ENCODE data around the gene GSTA5. TPM values are rescaled to one million over a fixed set of nuclear protein-coding genes. Genes with fewer than 3 reads are reported as not detected.
"Not testable (repeated sequence)": the region's sequence is repeated elsewhere in the genome, so short reads cannot be mapped to it uniquely, and the experiment has no call there.

GSTA5 gene
- polyA plus RNA-seq, 2 of the 4 experiments (the other 2 are of a cell fraction), result not detected

- ChIA-PET CTCF (interaction anchor here (0.7 to 1.9 kb wide), 9 partner anchors 12 to 652 kb away, joined by 3 to 6 read pairs (median 4); partner anchors contain the start of genes GSTA1 and GSTA4), POLR2A (no interaction called here)
- peak; percentile 61 to 64 for DNase-seq (ENCODE audit: low read depth in 1 of 2, low spot score in 1 of 2)
- Histone ChIP-seq H3K4me2 (peak overlapping the region; percentile 48), H3K9me3 (no peaks in the 10 kb centered on the region), H3K4me1 (no peaks in the 10 kb centered on the region), H3K4me3 (no peak overlapping the region), H3K27ac (peak overlapping the region in 1 of 2 experiments; percentile 4; a peak in 1 of 6 replicates)
- WGBS (ENCODE audit: missing lambda C conversion rate), result 15% methylated on average over 11 of the region's 15 CpGs
- FAIRE-seq, result no peak
- ATAC-seq, result peak; percentile 98 to 99
- TF ChIP-seq SMC3 (IDR thresholded peaks at IDR 0.05) (peak; percentile 42), RAD21 (conservative IDR thresholded peaks at IDR 0.05 in 1 of 2, IDR thresholded peaks at IDR 0.05 in 1 of 2) (peak; percentile 39 to 43; a peak in 4 of 5 replicates), FOSL2 (IDR thresholded peaks at IDR 0.05) (no peak), FOSL2 (CRISPR knock-in tag; IDR thresholded peaks at IDR 0.05) (no peak), PHF8 (IDR thresholded peaks at IDR 0.05; ENCODE audit: borderline replicate concordance, low read depth) (no peak)
- TF ChIP-seq, protein P1, sequence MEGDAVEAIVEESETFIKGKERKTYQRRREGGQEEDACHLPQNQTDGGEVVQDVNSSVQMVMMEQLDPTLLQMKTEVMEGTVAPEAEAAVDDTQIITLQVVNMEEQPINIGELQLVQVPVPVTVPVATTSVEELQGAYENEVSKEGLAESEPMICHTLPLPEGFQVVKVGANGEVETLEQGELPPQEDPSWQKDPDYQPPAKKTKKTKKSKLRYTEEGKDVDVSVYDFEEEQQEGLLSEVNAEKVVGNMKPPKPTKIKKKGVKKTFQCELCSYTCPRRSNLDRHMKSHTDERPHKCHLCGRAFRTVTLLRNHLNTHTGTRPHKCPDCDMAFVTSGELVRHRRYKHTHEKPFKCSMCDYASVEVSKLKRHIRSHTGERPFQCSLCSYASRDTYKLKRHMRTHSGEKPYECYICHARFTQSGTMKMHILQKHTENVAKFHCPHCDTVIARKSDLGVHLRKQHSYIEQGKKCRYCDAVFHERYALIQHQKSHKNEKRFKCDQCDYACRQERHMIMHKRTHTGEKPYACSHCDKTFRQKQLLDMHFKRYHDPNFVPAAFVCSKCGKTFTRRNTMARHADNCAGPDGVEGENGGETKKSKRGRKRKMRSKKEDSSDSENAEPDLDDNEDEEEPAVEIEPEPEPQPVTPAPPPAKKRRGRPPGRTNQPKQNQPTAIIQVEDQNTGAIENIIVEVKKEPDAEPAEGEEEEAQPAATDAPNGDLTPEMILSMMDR (IDR thresholded peaks at IDR 0.05), result peak; percentile 54
Observed at GRCh38 chr6:52815167-52816092, 25.2 kb downstream of the GSTA5 start.

- DNase-seq (ENCODE audit: low read depth in 1 of 2, low spot score in 1 of 2); POLR2A ChIA-PET; FAIRE-seq; H3K4me1 ChIP-seq; H3K4me3 ChIP-seq; H3K4me2 ChIP-seq; H3K27ac ChIP-seq; ATAC-seq; H3K9me3 ChIP-seq: not testable (repeated sequence)
- WGBS (ENCODE audit: missing lambda C conversion rate), result 66% methylated on average over 3 of the region's 3 CpGs
- CTCF ChIA-PET, result interaction anchor here (1.1 to 1.9 kb wide), 4 partner anchors 11 to 651 kb away, joined by 3 to 6 read pairs (median 4); partner anchors contain the start of genes GSTA1 and GSTA4
Observed at GRCh38 chr6:52814545-52814944, 26.1 kb downstream of the GSTA5 start.

DNA sequence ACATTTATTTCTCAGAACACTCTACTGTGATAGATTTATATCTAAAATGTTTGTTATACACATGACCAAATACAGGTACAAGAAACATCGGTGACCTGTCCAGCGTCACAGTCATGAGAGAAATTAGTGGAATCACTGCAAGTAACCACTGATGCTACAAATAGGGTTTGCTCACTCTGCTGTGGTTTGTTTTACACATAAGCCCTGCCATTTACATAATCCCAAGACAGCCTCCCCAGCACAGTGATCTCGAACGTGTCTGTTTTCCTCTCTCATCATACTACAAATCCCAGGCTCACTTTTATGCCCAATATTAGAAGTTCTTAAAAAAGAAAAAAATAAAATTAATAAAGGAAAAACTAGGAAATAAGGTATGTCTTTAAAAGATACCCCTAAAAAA lies 30.8 kb downstream of the GSTA5 start:
- H3K4me3 ChIP-seq; POLR2A ChIA-PET; CTCF ChIA-PET; H3K27ac ChIP-seq; ATAC-seq; DNase-seq (ENCODE audit: low read depth in 1 of 2, low spot score in 1 of 2); H3K4me1 ChIP-seq; H3K9me3 ChIP-seq; H3K4me2 ChIP-seq; FAIRE-seq: not testable (repeated sequence)
- 68% methylated on average over 4 of the region's 4 CpGs for WGBS (ENCODE audit: missing lambda C conversion rate)

- POLR2A ChIA-PET, result no interaction called here
- FAIRE-seq (no peak), ATAC-seq (no peak), DNase-seq (ENCODE audit: low read depth in 1 of 2, low spot score in 1 of 2) (no peak)
- TF ChIP-seq HOXB5 (CRISPR knock-in tag; IDR thresholded peaks at IDR 0.05) (no peak), HEYL (CRISPR knock-in tag; IDR thresholded peaks at IDR 0.05) (no peak), ELK1 (IDR thresholded peaks at IDR 0.05; ENCODE audit: low read depth, low read length) (no peak), NR3C1 (IDR thresholded peaks at IDR 0.05) (no peak), TFCP2L1 (CRISPR knock-in tag; IDR thresholded peaks at IDR 0.05) (no peak), CHD4 (IDR thresholded peaks at IDR 0.05; ENCODE audit: borderline replicate concordance) (no peak), RFX5 (IDR thresholded peaks at IDR 0.05) (no peak)
- TF ChIP-seq, protein P2, sequence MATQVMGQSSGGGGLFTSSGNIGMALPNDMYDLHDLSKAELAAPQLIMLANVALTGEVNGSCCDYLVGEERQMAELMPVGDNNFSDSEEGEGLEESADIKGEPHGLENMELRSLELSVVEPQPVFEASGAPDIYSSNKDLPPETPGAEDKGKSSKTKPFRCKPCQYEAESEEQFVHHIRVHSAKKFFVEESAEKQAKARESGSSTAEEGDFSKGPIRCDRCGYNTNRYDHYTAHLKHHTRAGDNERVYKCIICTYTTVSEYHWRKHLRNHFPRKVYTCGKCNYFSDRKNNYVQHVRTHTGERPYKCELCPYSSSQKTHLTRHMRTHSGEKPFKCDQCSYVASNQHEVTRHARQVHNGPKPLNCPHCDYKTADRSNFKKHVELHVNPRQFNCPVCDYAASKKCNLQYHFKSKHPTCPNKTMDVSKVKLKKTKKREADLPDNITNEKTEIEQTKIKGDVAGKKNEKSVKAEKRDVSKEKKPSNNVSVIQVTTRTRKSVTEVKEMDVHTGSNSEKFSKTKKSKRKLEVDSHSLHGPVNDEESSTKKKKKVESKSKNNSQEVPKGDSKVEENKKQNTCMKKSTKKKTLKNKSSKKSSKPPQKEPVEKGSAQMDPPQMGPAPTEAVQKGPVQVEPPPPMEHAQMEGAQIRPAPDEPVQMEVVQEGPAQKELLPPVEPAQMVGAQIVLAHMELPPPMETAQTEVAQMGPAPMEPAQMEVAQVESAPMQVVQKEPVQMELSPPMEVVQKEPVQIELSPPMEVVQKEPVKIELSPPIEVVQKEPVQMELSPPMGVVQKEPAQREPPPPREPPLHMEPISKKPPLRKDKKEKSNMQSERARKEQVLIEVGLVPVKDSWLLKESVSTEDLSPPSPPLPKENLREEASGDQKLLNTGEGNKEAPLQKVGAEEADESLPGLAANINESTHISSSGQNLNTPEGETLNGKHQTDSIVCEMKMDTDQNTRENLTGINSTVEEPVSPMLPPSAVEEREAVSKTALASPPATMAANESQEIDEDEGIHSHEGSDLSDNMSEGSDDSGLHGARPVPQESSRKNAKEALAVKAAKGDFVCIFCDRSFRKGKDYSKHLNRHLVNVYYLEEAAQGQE (IDR thresholded peaks at IDR 0.05), result no peak
- TF ChIP-seq, protein P1 (IDR thresholded peaks at IDR 0.05), result no peak
- WGBS (ENCODE audit: missing lambda C conversion rate), result 72% methylated on average over 5 of the region's 5 CpGs
- CTCF ChIA-PET, result no interaction called here
- no peaks in the 10 kb centered on the region for H3K4me1 ChIP-seq
- no peak overlapping the region for H3K4me3 ChIP-seq
- H3K4me2 ChIP-seq, result no peak overlapping the region
- H3K27ac ChIP-seq, result no peak overlapping the region
- no peaks in the 10 kb centered on the region for H3K9me3 ChIP-seq
Observed at GRCh38 chr6:52808660-52809059, 32.0 kb downstream of the GSTA5 start.
